HG02798 (cell line): Measurements from ENCODE around the gene AP2B1.
"Not testable (repeated sequence)": the region's sequence is repeated elsewhere in the genome, so short reads cannot be mapped to it uniquely, and the experiment has no call there.

ENCODE experiments used
- ATAC-seq: cut with Tn5 transposase; IDR thresholded peaks from one replicate; pipeline ENCODE4 v1.9.1; 2021; ENCODE audit warnings: mild to moderate bottlenecking; ENCODE audit not compliant: unreplicated experiment, poor library complexity

AP2B1 gene

DNA sequence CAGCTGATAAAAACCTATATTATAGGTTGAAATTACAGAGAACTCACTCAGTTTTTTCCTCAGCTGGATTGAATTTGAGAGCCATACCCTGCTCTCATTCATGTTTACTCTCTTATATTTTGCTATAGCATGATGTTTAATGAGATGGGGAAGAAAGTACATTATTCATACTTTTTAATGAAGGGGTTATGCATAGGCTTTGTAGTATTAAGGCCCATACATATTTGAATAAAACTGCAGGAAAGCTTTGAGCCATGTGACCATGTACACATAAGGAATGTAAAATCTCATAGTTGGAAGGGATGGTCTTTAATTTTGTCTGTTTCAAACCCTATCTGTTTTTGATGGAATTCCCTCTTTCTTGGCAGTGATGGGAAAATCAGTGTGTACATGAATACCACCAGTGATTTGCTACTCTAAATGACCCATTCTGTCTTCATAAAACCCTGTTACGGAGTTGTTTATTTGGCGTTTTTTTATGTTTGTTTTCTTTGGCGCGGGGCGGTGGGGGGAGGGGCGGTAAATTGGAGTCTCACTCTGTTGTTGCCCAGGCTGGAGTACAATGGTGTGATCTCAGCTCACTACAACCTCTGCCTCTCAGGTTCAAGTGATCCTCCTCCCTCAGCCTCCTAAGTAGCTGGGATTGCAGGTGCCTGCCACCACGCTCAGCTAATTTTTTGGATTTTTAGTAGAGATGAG, 105.5 kb downstream of the AP2B1 start:
- no peak for ATAC-seq

- no peak for ATAC-seq
Measured at GRCh38 chr17:35693662-35694061, 106.5 kb downstream of the AP2B1 start.

DNA sequence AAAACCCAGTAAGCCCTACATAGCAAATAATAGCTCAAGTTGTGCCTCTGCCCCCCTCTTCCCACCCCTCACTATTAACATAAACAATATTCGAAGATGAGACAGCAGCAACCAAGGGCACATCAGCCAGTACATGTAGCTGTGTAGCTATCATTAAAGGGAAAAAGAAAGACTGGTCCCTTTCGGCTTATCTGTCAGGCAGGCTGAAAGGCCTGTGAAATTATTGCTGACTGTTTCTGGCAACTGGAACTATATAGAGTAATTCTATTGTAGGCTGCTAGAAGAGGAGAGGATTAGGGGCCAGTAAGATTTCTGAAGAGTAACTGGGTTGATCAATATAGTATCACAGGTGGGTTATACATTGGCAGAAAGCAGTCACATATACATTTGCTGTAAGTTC, 107.8 kb downstream of the AP2B1 start:
- no peak for ATAC-seq

DNA sequence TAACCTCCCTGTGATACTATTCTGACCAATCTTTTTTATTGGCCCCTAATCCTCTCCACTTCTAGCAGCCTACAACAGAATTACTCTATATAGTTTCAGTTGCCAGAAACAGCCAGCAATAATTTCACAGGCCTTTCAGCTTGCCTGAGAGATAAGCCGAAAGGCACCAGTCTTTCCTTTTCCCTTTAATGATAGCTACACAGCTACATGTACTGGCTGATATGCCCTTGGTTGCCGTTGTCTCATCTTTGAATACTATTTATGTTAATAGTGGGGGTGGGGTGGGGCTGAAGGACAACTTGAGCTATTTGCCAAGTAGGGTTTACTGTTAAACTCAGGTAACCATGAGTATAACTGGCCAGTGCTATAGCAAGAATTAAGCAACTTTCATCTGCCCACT, 108.5 kb downstream of the AP2B1 start:
- ATAC-seq: no peak

DNA sequence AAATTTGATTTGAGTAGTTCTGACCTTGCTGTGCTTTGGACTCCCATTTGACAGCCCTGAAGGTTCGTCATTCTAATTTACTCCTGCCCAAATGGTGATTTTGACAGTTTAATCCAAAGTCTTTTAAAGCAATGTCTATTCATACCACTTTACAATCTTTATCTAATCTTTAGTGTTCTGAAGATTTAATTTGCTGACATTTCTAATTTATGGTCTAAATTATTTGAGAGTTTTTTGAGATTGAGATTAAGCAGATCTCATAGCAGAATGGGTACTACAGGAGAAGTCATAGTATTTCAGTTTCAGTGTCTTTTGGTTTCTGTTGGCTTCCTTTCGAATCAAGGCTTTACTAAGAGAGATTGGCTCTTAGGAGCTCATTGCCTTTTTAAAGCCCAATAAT, 111.7 kb downstream of the AP2B1 start:
- ATAC-seq: no peak

DNA sequence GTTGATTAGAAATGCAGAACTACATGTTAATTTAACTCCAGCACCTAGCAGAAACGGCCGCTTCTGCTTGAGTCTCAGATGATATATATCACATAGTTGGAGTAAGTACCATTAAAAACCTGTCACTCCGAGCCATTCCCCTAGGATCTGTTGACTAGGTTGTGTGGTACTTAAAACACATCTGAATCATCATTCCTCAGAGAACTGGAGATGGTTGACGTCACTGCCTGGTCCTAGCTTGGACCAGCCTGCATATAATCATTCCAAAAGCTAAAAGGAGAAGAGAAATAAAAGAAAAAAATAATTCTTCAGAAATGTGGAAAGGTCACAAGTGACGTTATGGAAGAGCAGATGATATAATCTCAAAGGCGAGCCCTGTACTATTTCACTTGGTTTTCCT, 113.0 kb downstream of the AP2B1 start:
- ATAC-seq: no peak

DNA sequence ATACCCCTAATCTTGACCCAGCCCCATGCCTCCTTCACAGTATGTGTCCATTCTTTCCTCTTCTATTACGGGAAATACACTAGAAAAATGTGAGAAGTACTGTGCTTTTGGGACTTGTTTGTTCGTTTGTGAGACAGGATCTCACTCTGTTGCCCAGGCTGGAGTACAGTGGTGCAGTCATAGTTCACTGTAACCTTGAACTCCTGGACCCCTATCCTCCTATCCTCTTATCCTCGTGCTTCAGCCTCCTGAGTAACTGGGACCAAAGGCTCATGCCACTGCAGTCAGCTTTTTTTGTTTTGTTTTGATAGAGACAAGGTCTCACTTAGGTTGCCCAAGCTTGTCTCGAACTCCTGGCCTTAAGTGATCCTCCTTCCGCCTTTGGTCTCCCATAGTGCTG, 114.4 kb downstream of the AP2B1 start:
- no peak for ATAC-seq

DNA sequence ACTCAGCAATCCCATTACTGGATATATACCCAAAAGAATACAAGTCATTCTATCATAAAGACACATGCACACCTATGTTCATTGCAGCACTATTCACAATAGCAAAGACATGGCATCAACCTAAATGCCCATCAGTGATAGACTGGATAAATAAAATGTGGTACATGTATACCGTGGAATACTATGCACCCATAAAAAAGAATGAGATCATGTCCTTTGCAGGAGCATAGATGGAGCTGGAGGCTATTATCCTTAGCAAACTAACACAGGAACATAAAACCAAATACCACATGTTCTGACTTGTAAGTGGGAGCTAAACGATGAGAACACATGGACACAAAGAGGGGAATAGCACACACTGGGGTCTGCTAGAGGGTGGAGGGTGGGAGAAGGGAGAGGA, 116.2 kb downstream of the AP2B1 start:
- ATAC-seq: not testable (repeated sequence)

DNA sequence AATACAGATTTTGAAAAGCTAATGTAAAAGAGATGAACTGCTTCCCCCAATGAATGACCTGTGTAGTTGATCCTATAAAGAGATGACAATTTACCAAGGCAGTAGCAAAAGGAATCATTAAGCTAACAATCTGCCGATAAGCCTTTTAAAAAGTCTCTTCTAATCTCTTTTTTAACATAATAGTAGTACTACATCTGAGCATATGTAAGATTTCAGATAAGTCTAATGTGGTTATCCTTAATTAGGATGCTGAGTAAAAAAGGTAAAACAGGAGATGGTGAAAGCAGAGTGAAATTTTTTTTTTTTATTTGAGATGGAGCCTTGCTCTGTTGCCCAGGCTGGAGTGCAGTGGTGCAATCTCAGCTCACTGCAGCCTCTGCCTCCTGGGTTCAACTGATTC, 118.1 kb downstream of the AP2B1 start:
- no peak for ATAC-seq

- no peak for ATAC-seq
Measured at GRCh38 chr17:35705705-35706104, 118.6 kb downstream of the AP2B1 start.

GRCh38 chr17:35708149-35708548, 121.0 kb downstream of the AP2B1 start:
- ATAC-seq: no peak

- no peak for ATAC-seq
Measured at GRCh38 chr17:35708951-35709350, 121.8 kb downstream of the AP2B1 start.

DNA sequence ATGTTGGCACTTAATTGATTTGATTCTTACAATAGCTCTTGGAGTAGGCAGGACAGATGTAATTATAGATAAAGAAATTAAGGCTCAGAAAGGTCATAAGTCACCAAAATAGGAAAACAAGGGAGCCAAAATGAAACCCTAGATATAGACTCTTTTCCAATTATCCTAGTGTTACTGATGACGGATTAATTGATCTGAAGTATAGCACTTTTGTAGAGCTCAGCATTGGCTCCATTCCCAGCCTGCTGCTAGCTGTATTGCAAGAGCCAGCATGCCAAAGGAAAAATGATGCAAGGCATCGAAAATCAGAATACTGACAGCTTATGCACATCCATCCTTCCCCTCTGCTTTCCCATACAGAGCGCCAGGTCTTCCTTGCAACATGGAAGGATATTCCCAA, 122.8 kb downstream of the AP2B1 start:
- no peak for ATAC-seq

DNA sequence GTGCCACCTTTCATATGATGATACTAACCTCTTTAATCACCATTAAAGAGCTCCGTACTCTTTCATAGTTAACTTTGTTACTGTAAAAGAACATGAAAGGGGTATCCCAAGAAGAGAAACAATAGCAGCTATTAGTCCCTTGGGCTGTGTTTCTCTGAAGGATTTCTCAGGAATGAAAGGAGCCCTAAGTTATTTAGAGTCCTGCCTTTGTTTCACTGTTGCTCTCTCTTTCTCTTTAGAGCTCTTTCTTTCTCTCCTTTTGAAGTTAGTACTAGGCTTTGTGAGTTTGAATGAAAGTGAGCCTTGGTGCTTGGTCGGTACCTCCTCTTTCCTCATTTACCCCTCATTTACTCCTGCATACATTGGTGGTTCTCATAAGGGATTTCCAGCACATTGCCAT, 123.8 kb downstream of the AP2B1 start:
- no peak for ATAC-seq

GRCh38 chr17:35713069-35713728, 126.1 kb downstream of the AP2B1 start:
- no peak for ATAC-seq

- ATAC-seq: no peak
Measured at GRCh38 chr17:35714988-35715387, 127.9 kb downstream of the AP2B1 start.

- no peak for ATAC-seq
Measured at GRCh38 chr17:35715416-35715815, 128.3 kb downstream of the AP2B1 start.

DNA sequence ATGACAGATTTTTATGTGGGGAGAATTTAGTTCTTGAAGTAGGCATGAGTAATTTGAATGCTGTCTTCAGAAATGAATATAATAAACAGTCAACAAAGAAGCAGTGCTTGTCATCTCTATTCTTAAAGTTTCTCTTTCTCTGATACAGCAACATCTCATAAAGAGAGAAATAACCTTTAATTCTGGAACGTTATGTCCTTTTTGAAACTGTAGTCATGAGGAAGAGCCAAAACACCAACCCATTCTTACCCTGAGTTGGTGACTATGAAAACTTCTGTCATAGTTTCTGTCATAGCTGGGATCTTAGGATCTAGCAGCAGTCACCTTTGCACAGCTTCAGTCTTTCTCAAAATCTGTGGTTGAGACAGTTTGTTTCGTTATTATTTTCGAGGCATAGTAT, 129.1 kb downstream of the AP2B1 start:
- ATAC-seq: no peak

DNA sequence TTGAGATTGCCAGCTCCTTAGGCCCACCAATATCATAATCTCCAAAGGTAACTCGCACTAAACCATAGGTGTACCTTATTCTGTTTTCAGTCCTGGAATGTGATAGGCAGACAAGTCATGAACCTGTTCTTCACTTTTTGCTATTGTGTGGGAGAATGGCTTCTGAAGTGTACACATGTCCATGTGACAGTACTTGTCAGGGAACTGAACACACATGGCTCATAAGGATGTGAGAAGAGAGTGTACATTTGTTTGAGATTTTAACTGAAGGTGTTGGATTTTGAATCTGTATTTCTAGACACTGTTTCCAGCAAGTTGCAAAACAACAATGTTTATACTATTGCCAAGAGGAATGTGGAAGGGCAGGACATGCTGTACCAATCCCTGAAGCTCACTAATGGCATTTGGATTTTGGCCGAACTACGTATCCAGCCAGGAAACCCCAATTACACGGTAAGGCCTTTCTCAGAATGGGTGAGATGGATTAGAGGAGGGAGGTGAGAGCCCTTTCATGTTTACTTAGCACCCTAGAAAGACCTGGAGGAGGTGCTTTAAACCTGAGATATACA, 129.9 kb downstream of the AP2B1 start:
- ATAC-seq: no peak

DNA sequence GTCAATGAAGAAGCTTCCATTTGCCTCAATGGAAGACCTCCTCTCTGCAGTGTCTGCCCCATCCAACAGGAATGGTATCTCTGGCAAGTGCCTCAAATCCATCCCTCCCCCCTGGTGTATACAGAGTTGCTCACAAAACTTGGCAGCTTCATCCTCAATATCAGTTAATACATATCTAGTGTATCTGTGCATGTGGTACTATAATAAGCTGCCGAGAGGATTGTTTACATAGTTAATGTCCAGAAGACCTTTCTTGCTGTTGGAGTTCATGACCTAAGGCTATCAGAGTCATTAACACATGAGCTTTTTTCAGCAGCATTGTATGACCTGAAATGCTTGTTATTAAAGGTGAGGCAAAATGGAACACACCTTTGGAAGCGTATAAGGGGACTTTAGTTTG, 130.4 kb downstream of the AP2B1 start:
- no peak for ATAC-seq

DNA sequence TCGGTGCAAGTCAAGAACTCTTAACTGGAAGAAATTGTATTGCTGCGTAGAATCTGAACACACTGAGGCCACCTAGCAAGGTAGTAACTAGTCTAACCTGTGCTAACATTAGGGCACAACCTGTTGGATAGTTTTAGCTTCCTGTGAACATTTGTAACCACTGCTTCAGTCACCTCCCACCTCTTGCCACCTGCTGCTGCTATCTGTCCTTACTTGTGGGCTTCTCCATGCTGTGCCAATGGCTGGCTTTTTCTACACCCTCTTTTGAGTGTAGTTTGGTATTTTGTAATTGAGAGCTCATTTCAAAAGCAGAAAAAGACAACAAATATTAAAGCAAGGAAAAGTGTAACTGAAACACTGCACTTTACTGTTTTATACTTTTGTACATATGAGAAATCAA, 136.6 kb downstream of the AP2B1 start:
- ATAC-seq: no peak

DNA sequence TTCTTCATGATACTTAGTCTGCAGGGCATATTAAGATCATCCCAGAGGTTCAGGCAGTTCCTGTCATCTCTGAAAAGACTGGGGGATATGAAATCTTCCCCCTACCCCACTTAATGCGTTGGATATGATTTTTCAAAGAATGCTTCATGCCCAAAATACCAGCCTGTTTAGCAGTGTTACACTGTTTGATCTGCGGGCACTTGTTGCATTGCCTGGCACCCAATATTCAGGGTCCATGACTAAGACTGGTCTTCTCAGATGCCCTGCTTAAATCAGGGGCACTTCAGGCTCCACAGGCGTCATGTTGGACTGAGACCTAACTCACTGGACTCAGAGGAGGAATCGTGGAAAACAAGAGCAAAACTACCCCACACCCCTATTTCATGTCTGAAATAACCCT, 137.9 kb downstream of the AP2B1 start:
- ATAC-seq: no peak
